ENCODE results near the gene UBA6.
A peak's percentile ranks its signal among the peaks of the same experiment; 100 is the strongest.

Gene UBA6

DNA sequence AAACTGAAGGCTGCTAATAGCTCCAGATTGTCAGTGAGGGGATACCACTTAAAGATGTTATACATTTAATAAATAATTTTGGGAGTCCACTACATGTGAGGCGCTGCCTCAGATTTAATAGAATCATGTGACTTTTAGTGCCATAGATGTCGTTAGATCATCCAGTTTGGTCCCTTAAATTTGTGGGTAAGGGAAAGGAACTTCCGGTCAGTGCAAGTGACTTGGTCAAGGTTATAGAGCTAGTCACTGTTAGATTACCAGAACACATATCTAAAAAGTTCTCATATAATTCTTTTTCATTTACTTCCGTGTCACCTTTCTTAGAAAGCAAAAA, 529 bp upstream of the UBA6 start:
- DNase-seq, result no peak
- TF ChIP-seq GATA1 (IDR thresholded peaks at IDR 0.05; ENCODE audit: low read depth, low read length) (no peak), POLR2A (IDR thresholded peaks at IDR 0.05; ENCODE audit: low read length) (no peak)

- no peak for TF ChIP-seq GATA1 (IDR thresholded peaks at IDR 0.05; ENCODE audit: low read depth, low read length)
- peak; percentile 25 to 52 for DNase-seq
These were observed 728 bp downstream of the UBA6 start for GRCh38 chr4:67700116-67700737.

- DNase-seq, result no peak
- TF ChIP-seq POLR2A (IDR thresholded peaks at IDR 0.05; ENCODE audit: low read length) (no peak), GATA1 (IDR thresholded peaks at IDR 0.05; ENCODE audit: low read depth, low read length) (no peak)
These were observed 1.4 kb downstream of the UBA6 start for GRCh38 chr4:67699603-67700002.

DNA sequence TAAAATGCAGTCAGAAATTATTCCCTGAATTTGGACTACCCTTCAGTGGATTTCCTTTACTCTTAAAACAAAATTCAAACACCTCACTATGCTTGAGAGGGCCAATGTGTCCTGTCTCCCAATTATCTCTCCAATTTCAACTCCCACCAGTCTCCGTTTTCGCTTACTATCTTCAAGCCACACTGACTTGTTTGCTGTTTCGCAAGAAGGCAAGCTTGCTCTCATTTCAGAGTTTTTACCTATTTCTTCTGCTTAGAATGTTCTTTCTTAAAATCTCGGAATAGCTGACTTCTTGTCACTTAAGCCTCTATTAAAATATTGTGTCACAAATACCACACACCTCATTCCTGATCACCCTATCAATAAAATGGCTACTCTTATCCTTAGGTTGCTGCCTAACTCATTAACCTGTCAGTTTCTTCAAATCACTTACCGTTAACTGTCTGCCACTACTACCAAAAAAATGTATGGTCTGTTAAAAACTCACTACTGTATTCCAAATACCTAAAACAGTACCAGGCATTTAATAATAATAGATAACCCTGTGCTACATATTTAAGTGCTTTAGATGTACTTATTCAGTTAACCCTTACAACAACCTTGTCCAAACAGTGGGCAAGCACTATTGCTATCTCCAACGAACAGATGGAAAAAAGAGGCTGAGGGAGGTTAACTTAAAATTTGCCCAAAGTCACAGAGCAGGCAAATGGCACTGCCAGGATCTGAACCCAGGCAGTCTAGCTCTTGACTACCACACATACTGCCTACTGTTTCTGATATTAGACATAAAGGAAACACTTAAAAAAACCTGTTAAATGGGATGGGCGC, 2.9 kb downstream of the UBA6 start:
- TF ChIP-seq POLR2A (IDR thresholded peaks at IDR 0.05; ENCODE audit: low read length) (no peak), GATA1 (IDR thresholded peaks at IDR 0.05; ENCODE audit: low read depth, low read length) (no peak)
- DNase-seq, result peak; percentile 38 to 52

- no peak for TF ChIP-seq GATA1 (IDR thresholded peaks at IDR 0.05; ENCODE audit: low read depth, low read length)
- TF ChIP-seq POLR2A (IDR thresholded peaks at IDR 0.05; ENCODE audit: low read length), result no peak
- no peak for DNase-seq
These were observed 4.9 kb downstream of the UBA6 start for GRCh38 chr4:67696061-67696460.

GRCh38 chr4:67694662-67695061, 6.3 kb downstream of the UBA6 start:
- no peak for TF ChIP-seq GATA1 (IDR thresholded peaks at IDR 0.05; ENCODE audit: low read depth, low read length)
- no peak for TF ChIP-seq POLR2A (IDR thresholded peaks at IDR 0.05; ENCODE audit: low read length)

DNA sequence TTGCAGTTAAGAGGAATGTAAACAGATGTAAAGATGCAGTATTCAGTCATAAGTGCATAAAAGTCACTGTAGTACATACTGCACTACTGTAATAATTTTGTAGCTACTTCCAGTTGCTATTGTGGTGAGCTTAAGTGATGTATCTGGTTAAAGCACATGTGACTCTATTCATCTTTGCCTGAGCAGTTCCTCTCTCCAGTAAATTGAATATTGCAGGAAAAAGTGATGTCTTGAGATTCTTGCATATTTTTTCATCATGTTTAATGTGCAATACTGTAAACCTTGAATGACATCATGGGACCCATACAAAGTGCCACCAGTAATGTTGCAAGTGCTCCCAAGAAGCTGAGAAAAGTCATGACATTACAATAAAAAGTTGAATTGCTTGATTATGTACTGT, 9.6 kb downstream of the UBA6 start:
- DNase-seq, result peak in 1 of 2 experiments; percentile 8
- TF ChIP-seq POLR2A (IDR thresholded peaks at IDR 0.05; ENCODE audit: low read length), result no peak
- no peak for TF ChIP-seq GATA1 (IDR thresholded peaks at IDR 0.05; ENCODE audit: low read depth, low read length)

More at GRCh38 chr4:67694662-67695061, 6.3 kb downstream of the UBA6 start:
- no peak for DNase-seq

DNA sequence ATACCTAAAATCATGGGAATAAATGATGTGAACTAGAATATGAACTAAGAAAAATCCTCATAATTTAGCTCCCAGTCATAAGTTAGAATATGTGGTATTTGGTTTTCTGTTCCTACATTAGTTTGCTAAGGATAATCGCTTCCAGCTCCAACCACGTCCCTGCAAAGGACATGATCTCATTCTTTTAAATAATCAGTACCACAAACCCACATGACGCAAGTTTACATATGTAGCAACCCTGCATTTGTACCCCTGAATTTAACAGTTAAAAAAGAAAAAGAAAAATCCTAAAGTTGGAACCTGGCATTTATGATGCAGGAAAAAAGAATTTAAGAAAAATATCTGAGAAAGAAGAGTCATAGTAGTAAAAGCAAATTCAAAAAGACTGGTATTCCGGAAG, 13.3 kb downstream of the UBA6 start:
- no peak for DNase-seq
- TF ChIP-seq GATA1 (IDR thresholded peaks at IDR 0.05; ENCODE audit: low read depth, low read length) (no peak), POLR2A (IDR thresholded peaks at IDR 0.05; ENCODE audit: low read length) (no peak)

- TF ChIP-seq POLR2A (IDR thresholded peaks at IDR 0.05; ENCODE audit: low read length) (no peak), GATA1 (IDR thresholded peaks at IDR 0.05; ENCODE audit: low read depth, low read length) (no peak)
These were observed 15.5 kb downstream of the UBA6 start for GRCh38 chr4:67685532-67685859.

DNA sequence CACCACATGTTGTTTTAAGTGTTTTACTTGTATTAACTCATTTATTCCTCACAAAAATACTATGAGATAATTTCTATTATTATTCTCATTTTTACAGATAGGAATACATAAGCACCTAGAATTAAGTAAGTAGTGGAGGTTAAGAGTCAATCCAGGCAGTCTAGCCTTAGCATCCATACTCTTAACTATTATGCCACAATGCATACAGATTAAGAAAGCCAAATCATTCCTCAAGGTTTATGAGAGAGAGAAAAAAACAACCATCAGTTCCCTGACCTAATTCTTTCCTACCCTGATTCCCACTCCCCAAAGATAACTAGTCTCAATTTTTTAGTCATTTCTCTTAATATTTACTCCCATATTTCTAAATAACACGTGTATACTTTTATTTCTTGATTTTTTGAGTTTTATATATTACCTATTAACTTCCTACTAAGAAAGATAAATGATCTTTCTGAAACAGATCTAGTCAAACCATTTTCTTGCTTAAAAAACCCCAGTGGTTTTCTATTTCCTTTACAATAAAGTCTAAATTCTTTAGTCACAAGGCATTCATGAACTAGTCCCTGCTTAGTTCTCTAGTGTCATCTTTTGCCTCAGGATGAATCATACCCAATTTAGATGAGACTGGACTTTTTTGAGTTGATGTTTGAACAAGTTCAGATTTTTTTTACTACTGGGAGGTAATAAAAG, 16.0 kb downstream of the UBA6 start:
- DNase-seq, result no peak
- no peak for TF ChIP-seq GATA1 (IDR thresholded peaks at IDR 0.05; ENCODE audit: low read depth, low read length)
- TF ChIP-seq POLR2A (IDR thresholded peaks at IDR 0.05; ENCODE audit: low read length), result no peak

More at GRCh38 chr4:67685532-67685859, 15.5 kb downstream of the UBA6 start:
- DNase-seq, result no peak

DNA sequence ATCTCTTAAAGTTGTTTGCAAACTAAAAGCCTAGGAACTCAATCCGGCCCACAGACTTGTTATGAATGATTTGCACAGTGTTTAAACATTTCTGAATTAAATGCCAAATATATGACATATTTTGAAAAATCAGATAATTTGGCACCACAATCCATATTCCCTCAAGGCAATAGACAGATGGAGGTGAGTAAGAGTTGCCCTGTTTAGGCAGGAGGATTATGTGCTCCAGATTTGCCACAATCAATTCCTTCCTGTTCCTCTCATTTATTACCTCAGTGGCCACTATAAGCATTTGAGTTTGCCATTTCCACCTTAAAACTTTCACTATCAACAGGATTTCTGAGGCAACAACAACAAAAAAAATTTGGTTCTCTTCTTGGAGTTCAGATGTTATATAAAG, 18.7 kb downstream of the UBA6 start:
- no peak for DNase-seq
- TF ChIP-seq GATA1 (IDR thresholded peaks at IDR 0.05; ENCODE audit: low read depth, low read length) (no peak), POLR2A (IDR thresholded peaks at IDR 0.05; ENCODE audit: low read length) (no peak)

DNA sequence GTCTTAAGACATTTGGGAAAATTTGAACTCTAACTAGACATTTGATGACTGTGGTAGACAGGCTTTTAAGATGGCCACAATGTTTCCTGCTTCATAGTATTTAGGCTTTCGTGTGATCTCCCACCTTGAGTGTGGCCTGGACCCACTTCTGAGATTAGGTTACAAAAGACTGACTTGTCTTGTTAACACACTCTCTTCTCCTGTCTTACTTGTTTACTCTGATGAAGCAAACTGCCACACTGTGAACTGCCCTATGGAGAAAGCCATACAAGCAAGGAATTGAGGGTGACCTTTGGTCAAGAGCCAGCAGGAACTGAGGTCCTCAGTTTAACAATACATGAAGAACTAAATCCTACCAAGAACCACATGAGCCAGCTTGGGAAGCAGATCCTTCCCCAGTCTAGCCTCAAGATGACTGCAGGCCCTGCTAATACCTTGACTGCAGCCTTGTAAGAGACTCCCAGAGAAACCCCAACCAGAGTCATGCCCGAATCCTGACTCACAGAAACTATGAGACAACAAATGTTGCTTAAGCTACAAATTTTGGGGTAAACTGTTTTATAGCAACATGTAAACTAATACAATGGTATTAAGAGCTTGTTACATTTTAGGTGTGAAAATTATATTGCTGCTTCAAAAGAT, 20.3 kb downstream of the UBA6 start:
- DNase-seq, result no peak

DNA sequence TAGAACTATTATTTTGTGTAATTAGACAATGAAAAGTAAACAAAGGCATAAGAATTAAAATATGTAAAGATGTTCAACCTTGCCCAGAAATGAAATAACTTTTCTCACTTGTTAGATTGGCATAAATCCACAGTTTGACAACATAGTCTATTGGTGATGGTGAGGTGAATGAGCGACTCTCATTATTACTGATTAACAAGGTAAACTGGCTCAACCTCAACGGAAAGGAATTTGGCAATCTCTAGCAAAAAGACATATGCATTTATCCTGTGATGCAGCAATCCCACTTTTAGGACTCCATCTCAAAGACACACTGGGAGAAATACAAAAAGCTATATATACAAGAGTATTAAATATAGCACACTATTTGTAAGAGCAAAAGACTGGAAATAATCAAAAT, 22.3 kb downstream of the UBA6 start:
- no peak for TF ChIP-seq GATA1 (IDR thresholded peaks at IDR 0.05; ENCODE audit: low read depth, low read length)
- no peak for TF ChIP-seq POLR2A (IDR thresholded peaks at IDR 0.05; ENCODE audit: low read length)
- no peak for DNase-seq

More for the DNA sequence above, 20.3 kb downstream of the UBA6 start:
- no peak for TF ChIP-seq POLR2A (IDR thresholded peaks at IDR 0.05; ENCODE audit: low read length)
- TF ChIP-seq GATA1 (IDR thresholded peaks at IDR 0.05; ENCODE audit: low read depth, low read length), result no peak

DNA sequence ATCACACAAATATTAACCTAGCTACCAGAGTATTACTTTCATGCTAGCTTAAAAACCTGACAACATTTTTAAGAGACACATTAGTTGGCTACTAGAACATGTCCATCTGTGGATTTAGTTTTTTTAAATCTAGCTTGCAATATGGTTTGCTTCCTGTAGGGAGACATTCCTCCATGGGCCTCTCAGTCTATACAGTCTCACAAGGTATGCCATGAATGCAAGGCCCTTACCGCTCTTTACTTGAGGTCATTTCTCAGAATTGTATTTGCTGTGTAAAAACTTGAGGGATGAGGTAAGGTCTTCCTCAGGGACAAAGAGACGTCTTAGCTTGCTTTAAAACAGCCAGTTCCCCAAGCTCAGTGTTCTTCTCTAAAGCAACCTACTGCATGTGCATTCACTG, 26.9 kb downstream of the UBA6 start:
- TF ChIP-seq GATA1 (IDR thresholded peaks at IDR 0.05; ENCODE audit: low read depth, low read length), result no peak
- no peak for TF ChIP-seq POLR2A (IDR thresholded peaks at IDR 0.05; ENCODE audit: low read length)
- no peak for DNase-seq
